Measurements from ENCODE around the gene FBXL20. TPM values are rescaled to one million over a fixed set of nuclear protein-coding genes. Genes with fewer than 3 reads are reported as not detected.
"Not testable (repeated sequence)": the region's sequence is repeated elsewhere in the genome, so short reads cannot be mapped to it uniquely, and the experiment has no call there.

Gene FBXL20
- total RNA-seq, 1 donor from 2014 or later: 23.9 TPM

- H3K27me3 ChIP-seq: no peaks in the 10 kb centered on the region
- no peak for ATAC-seq
- peaks cover 70% of the 10 kb centered on the region for H3K36me3 ChIP-seq
- no peaks in the 10 kb centered on the region for H3K9me3 ChIP-seq
- no peak for TF ChIP-seq CTCF (IDR thresholded peaks at IDR 0.05)
- H3K27ac ChIP-seq: no peak overlapping the region
- no peaks in the 10 kb centered on the region for H3K4me1 ChIP-seq
- no peak for DNase-seq
- no peak overlapping the region for H3K4me3 ChIP-seq
- intact Hi-C loops (cut with DNase I): no loop called here
Observed at GRCh38 chr17:39271546-39271945, 129.9 kb downstream of the FBXL20 start.

GRCh38 chr17:39270923-39271322 lies 130.5 kb downstream of the FBXL20 start:
- TF ChIP-seq CTCF (IDR thresholded peaks at IDR 0.05): peak; percentile 30
- no peak for DNase-seq
- Histone ChIP-seq H3K4me3 (no peak overlapping the region), H3K36me3 (peaks cover 74% of the 10 kb centered on the region), H3K9me3 (no peaks in the 10 kb centered on the region), H3K4me1 (no peaks in the 10 kb centered on the region), H3K27me3 (no peaks in the 10 kb centered on the region), H3K27ac (no peak overlapping the region)
- peak; percentile 26 for ATAC-seq
- intact Hi-C loops (cut with DNase I): no loop called here

GRCh38 chr17:39264119-39264518 lies 137.3 kb downstream of the FBXL20 start:
- ATAC-seq: no peak
- H3K36me3 ChIP-seq: peaks cover 93% of the 10 kb centered on the region
- no peak overlapping the region for H3K27ac ChIP-seq
- no peak overlapping the region for H3K4me3 ChIP-seq
- intact Hi-C loops (cut with DNase I): no loop called here
- no peak for TF ChIP-seq CTCF (IDR thresholded peaks at IDR 0.05)
- no peaks in the 10 kb centered on the region for H3K27me3 ChIP-seq
- no peak for DNase-seq
- no peaks in the 10 kb centered on the region for H3K4me1 ChIP-seq
- H3K9me3 ChIP-seq: no peaks in the 10 kb centered on the region

- peaks cover 93% of the 10 kb centered on the region for H3K36me3 ChIP-seq
- peak; percentile 27 for TF ChIP-seq CTCF (IDR thresholded peaks at IDR 0.05)
Observed at GRCh38 chr17:39261286-39261685, 140.1 kb downstream of the FBXL20 start.

GRCh38 chr17:39252788-39253460 lies 148.5 kb downstream of the FBXL20 start:
- ATAC-seq (no peak), DNase-seq (no peak)
- H3K9me3 ChIP-seq: no peaks in the 10 kb centered on the region
- H3K27me3 ChIP-seq: no peaks in the 10 kb centered on the region
- intact Hi-C loops (cut with DNase I): no loop called here
- peaks cover 54% of the 10 kb centered on the region for H3K36me3 ChIP-seq
- no peak overlapping the region for H3K4me3 ChIP-seq
- H3K4me1 ChIP-seq: no peaks in the 10 kb centered on the region
- no peak for TF ChIP-seq CTCF (IDR thresholded peaks at IDR 0.05)
- no peak overlapping the region for H3K27ac ChIP-seq

More at GRCh38 chr17:39261286-39261685, 140.1 kb downstream of the FBXL20 start:
- H3K27ac ChIP-seq: no peak overlapping the region
- intact Hi-C loops (cut with DNase I): no loop called here
- H3K9me3 ChIP-seq: no peaks in the 10 kb centered on the region
- DNase-seq (no peak), ATAC-seq (peak; percentile 30)
- H3K27me3 ChIP-seq: no peaks in the 10 kb centered on the region
- H3K4me1 ChIP-seq: no peaks in the 10 kb centered on the region
- H3K4me3 ChIP-seq: no peak overlapping the region

GRCh38 chr17:39251997-39252396 lies 149.4 kb downstream of the FBXL20 start:
- ATAC-seq: no peak
- Histone ChIP-seq H3K27ac (no peak overlapping the region), H3K27me3 (no peaks in the 10 kb centered on the region), H3K9me3 (no peaks in the 10 kb centered on the region), H3K4me3 (no peak overlapping the region), H3K4me1 (no peaks in the 10 kb centered on the region), H3K36me3 (peaks cover 45% of the 10 kb centered on the region)
- no peak for DNase-seq
- intact Hi-C loops (cut with DNase I): no loop called here
- no peak for TF ChIP-seq CTCF (IDR thresholded peaks at IDR 0.05)

GRCh38 chr17:39250076-39250475 lies 151.3 kb downstream of the FBXL20 start:
- H3K9me3 ChIP-seq; ATAC-seq; H3K4me1 ChIP-seq; H3K4me3 ChIP-seq; DNase-seq; H3K27ac ChIP-seq; intact Hi-C loops (cut with DNase I); H3K27me3 ChIP-seq: not testable (repeated sequence)
- peaks cover 28% of the 10 kb centered on the region for H3K36me3 ChIP-seq
